IPS-18a (cell line): ENCODE results near the gene KRT78.

Experiments
- H3K27ac ChIP-seq: one replicate; pipeline ENCODE4 v1.5.1; 2013; ENCODE audit warnings: low read length
- H3K27me3 ChIP-seq: one replicate; pipeline ENCODE4 v1.6.1; 2013; ENCODE audit warnings: mild to moderate bottlenecking, low read length; ENCODE audit not compliant: control insufficient read depth, insufficient read depth
- H3K36me3 ChIP-seq: one replicate; pipeline ENCODE4 v1.6.1; 2013; ENCODE audit warnings: low read depth, low read length; ENCODE audit not compliant: control insufficient read depth
- H3K4me1 ChIP-seq: one replicate; pipeline ENCODE4 v1.6.1; 2013; ENCODE audit warnings: low read depth, low read length; ENCODE audit not compliant: control insufficient read depth
- H3K4me3 ChIP-seq: one replicate; pipeline ENCODE4 v1.5.1; 2013; ENCODE audit warnings: low read length
- H3K9ac ChIP-seq: one replicate; pipeline ENCODE4 v1.6.1; 2013; ENCODE audit warnings: mild to moderate bottlenecking, low read length, moderate library complexity
- H3K9me3 ChIP-seq: one replicate; pipeline ENCODE4 v1.6.1; 2013; ENCODE audit warnings: low read depth, low read length; ENCODE audit not compliant: control insufficient read depth

The KRT78 gene

DNA sequence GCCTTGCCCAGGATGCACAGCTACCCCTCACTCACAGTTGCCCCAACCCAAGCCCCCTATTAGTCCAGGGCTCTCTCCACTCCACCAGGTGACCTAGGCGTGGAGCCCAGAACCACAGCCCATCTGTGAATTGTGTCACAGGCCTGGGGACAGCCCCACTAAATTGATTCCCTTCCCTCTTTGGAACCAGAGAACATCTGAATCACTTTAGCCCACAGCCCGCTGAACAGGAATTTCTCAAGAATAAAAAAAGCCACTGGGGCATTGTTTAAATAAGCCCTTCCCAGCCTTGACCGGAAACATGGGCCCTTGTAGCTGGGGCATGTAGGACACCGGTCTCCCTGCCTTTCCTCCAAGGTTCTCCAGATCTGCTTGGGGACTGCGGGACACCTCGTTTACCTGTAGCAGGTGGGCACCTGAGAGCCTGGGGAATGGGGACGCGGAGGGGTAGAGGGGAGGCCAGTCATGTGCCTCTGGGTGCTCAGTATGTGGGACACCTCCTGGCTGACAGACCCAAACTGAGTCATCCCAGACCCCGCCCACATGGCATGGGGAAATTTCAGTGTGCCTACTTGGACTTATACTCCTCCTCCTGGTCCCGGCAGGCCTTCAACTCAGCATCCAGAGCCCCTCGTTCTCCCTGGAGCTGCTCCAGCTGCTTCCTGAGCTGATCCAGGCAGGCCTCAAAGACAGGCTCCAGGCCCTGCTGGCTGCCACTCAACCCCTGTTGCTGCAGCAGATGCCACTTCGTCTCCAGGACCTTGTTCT lies 1.3 kb downstream of the KRT78 start:
- Histone ChIP-seq H3K9me3 (no peaks in the 10 kb centered on the region), H3K27ac (no peak overlapping the region), H3K27me3 (no peaks in the 10 kb centered on the region), H3K4me1 (no peaks in the 10 kb centered on the region), H3K4me3 (no peak overlapping the region), H3K9ac (no peak overlapping the region), H3K36me3 (no peaks in the 10 kb centered on the region)

GRCh38 chr12:52846356-52846970 lies 2.3 kb downstream of the KRT78 start:
- H3K27me3 ChIP-seq: no peaks in the 10 kb centered on the region
- H3K27ac ChIP-seq: no peak overlapping the region
- no peaks in the 10 kb centered on the region for H3K36me3 ChIP-seq
- no peaks in the 10 kb centered on the region for H3K9me3 ChIP-seq
- H3K9ac ChIP-seq: no peak overlapping the region
- no peak overlapping the region for H3K4me3 ChIP-seq
- no peaks in the 10 kb centered on the region for H3K4me1 ChIP-seq

DNA sequence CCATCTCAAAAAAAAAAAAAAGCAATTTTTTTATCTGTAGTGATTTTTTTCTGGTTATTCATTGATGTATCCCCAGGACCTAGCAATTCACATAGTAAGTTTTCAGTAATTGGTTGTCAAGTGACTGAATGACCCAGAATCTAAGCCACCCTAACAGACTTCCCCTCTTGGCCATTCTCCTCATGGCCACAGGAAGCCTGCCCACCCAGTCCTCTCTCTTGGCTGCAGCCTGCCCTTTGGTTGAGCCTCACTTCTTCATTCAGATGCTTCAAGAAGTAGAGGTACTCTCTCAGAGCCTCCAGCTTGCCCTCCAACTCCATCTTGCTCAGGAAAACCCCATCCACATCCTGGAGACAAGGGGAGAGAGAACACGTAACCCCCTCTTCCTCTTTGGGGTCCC lies 2.8 kb downstream of the KRT78 start:
- no peaks in the 10 kb centered on the region for H3K4me1 ChIP-seq
- no peak overlapping the region for H3K27ac ChIP-seq
- H3K4me3 ChIP-seq: no peak overlapping the region
- H3K27me3 ChIP-seq: no peaks in the 10 kb centered on the region
- H3K36me3 ChIP-seq: no peaks in the 10 kb centered on the region
- no peak overlapping the region for H3K9ac ChIP-seq
- H3K9me3 ChIP-seq: no peaks in the 10 kb centered on the region

GRCh38 chr12:52844386-52844785 lies 4.4 kb downstream of the KRT78 start:
- Histone ChIP-seq H3K36me3 (no peaks in the 10 kb centered on the region), H3K4me1 (no peaks in the 10 kb centered on the region), H3K27me3 (no peaks in the 10 kb centered on the region), H3K4me3 (no peak overlapping the region), H3K9ac (no peak overlapping the region), H3K9me3 (no peaks in the 10 kb centered on the region), H3K27ac (no peak overlapping the region)

- H3K27me3 ChIP-seq: no peaks in the 10 kb centered on the region
- no peak overlapping the region for H3K9ac ChIP-seq
- no peak overlapping the region for H3K4me3 ChIP-seq
- H3K4me1 ChIP-seq: no peaks in the 10 kb centered on the region
- H3K9me3 ChIP-seq: no peaks in the 10 kb centered on the region
- no peaks in the 10 kb centered on the region for H3K36me3 ChIP-seq
- no peak overlapping the region for H3K27ac ChIP-seq
Observed at GRCh38 chr12:52839436-52840105, 9.2 kb downstream of the KRT78 start.

DNA sequence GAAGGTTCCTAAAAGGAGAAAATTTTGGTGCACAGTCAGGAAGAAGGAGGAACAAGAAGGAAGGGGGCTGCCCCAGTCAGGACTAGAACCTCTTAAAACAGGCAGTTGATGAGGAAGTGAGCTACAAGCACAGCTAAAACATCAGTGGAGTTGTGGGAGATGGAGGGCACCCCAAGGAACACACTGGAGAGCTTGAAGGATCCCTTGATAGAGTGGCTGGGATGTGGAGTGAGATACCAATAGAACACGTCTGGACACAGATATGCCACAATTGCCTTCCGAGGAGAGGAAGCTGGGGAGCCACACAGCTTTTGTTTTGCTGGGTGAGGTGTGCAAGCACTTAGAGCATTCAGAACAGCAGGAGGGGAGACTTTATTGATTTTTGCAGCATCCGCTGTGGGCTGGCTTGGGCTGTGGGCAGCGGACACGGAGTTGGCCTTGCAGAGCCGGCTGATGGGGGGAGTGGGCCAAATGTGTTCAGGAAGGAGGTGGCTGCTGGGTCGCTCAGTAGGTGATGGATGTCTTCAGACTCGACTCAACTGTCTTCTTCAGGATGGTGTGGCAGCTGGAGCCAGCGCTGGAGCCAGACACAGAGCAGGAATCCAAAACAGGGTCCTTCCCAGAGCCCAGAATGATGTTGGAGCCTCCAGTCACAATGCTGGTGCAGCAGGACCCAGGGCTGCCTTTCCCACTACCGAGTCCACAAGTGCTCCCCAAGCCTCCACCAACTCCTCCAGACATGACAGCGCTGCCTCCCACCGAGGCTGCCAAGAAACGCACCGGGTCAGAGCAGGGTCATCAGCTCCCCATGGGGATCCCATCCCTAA lies 10.0 kb downstream of the KRT78 start:
- no peak overlapping the region for H3K27ac ChIP-seq
- H3K9me3 ChIP-seq: no peaks in the 10 kb centered on the region
- H3K27me3 ChIP-seq: no peaks in the 10 kb centered on the region
- no peak overlapping the region for H3K9ac ChIP-seq
- H3K4me1 ChIP-seq: no peaks in the 10 kb centered on the region
- H3K4me3 ChIP-seq: no peak overlapping the region
- no peaks in the 10 kb centered on the region for H3K36me3 ChIP-seq

- Histone ChIP-seq H3K9ac (no peak overlapping the region), H3K27ac (no peak overlapping the region), H3K36me3 (no peaks in the 10 kb centered on the region), H3K27me3 (no peaks in the 10 kb centered on the region), H3K4me1 (no peaks in the 10 kb centered on the region), H3K9me3 (no peaks in the 10 kb centered on the region), H3K4me3 (no peak overlapping the region)
Observed at GRCh38 chr12:52837781-52838608, 10.8 kb downstream of the KRT78 start.

DNA sequence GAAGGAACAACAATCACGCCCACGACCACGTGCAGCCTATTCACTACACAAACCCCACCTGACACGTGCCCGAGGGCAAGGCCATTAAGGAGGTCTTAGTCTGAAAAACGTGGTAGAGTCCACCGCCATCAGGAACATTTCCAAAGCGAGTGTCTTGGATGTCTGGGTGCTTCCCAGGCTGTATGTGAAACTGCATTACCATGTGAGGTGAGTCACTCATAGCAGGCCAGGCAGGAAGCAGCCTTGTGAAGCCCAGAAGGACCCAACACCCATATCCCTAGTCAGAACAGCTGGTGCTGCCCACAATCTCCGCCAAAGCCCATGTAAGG lies 11.4 kb downstream of the KRT78 start:
- no peak overlapping the region for H3K9ac ChIP-seq

DNA sequence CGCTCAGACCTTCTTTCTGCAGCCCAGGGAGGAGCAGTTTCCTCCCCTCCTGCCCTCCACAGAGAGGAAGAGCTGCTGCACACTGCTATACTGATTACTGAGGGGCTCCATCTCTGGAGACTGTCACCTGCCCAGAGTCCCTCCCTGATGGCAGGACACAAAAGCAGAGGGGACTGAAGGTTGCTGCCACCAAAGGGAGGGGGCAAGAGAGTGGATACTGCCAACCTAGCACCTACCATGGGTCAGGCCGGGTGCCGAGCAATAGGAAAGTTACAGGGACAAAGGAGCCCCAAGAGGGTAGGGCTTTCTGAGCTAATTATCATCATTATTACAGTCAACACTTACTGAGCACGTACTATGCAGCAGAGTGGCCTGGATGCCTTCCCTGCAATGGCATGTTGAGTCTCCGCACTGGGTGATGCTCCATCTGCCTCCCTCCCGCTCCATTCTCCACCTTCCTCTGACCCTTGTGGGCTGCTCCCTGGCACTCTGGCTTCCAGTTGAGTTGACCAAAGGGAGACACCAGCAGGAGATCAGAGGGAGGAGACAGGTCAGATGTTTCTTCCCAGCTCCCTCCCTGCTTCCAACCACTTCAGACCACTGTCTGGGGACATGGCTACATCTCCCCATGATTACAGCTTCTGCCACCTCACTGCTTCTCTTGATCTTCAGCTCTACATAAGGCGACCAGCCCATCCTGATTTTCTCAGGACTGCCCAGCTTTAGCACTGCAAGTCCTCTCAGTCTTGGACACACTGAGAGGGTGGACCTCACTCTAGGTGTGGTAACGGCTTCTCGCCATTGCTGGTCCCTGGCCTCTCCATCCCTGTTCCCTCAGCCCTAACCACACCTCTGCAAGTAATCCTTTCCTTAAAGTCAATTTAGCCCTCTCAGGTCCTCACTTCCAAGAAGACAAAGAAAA lies 12.0 kb downstream of the KRT78 start:
- H3K4me3 ChIP-seq: no peak overlapping the region
- no peak overlapping the region for H3K27ac ChIP-seq
- H3K4me1 ChIP-seq: no peaks in the 10 kb centered on the region
- no peak overlapping the region for H3K9ac ChIP-seq
- H3K27me3 ChIP-seq: no peaks in the 10 kb centered on the region
- H3K9me3 ChIP-seq: no peaks in the 10 kb centered on the region
- H3K36me3 ChIP-seq: no peaks in the 10 kb centered on the region

More for the DNA sequence above, 11.4 kb downstream of the KRT78 start:
- no peaks in the 10 kb centered on the region for H3K4me1 ChIP-seq
- H3K36me3 ChIP-seq: no peaks in the 10 kb centered on the region
- H3K4me3 ChIP-seq: no peak overlapping the region
- no peaks in the 10 kb centered on the region for H3K27me3 ChIP-seq
- no peaks in the 10 kb centered on the region for H3K9me3 ChIP-seq
- H3K27ac ChIP-seq: no peak overlapping the region

GRCh38 chr12:52836042-52836466 lies 12.7 kb downstream of the KRT78 start:
- no peak overlapping the region for H3K27ac ChIP-seq
- no peak overlapping the region for H3K4me3 ChIP-seq
- H3K4me1 ChIP-seq: no peaks in the 10 kb centered on the region
- H3K9me3 ChIP-seq: no peaks in the 10 kb centered on the region
- H3K27me3 ChIP-seq: no peaks in the 10 kb centered on the region
- H3K36me3 ChIP-seq: no peaks in the 10 kb centered on the region
- H3K9ac ChIP-seq: no peak overlapping the region
